Adrenal gland (tissue), 12 donors: ENCODE data around the gene TRIO. TPM values are rescaled to one million over a fixed set of nuclear protein-coding genes. Genes with fewer than 3 reads are reported as not detected.

Experiments
- DNase-seq, 7 donors: peaks; one replicate each; pipeline ENCODE4 v3.0.0-alpha.2; 2019 to 2020
- H3K27ac ChIP-seq, 5 donors: fragments of 200-600 bp; sonication (generic) in 4 of 5; 1 replicate in 3 of 5; 2 replicates in 2 of 5; pipeline versions ENCODE4 v1.5.1 to v1.8.0; 2016 to 2020; ENCODE audit warnings: mild to moderate bottlenecking in 1 of 5
- H3K27me3 ChIP-seq: fragments of 200-600 bp; 2 replicates; pipeline ENCODE4 v1.8.0; 2021
- H3K36me3 ChIP-seq, 2 donors: fragments of 200-600 bp; replicated peaks in 1 of 2; 1 replicate in 1 of 2; 2 replicates in 1 of 2; pipeline versions ENCODE4 v1.5.1 to v1.8.0; 2018 to 2022
- H3K4me1 ChIP-seq, 2 donors: fragments of 200-600 bp; replicated peaks in 1 of 2; 1 replicate in 1 of 2; 2 replicates in 1 of 2; pipeline versions ENCODE4 v1.5.1 to v1.8.0; 2018 to 2021
- H3K4me3 ChIP-seq, 4 donors: fragments of 200-600 bp; sonication (generic) in 3 of 4; one replicate each; pipeline ENCODE4 v1.5.1; 2016 to 2018
- H3K9me3 ChIP-seq, 3 donors: fragments of 200-600 bp; sonication (generic) in 1 of 3; replicated peaks in 1 of 3; 1 replicate in 2 of 3; 2 replicates in 1 of 3; pipeline versions ENCODE4 v1.5.1 to v1.8.0; 2016 to 2021
- POLR2A ChIP-seq, 2 donors: fragments of 450-650 bp; IDR thresholded peaks; one replicate each; pipeline ENCODE4 v1.6.1; 2017; ENCODE audit warnings: antibody characterized with exemption in 2 of 2, mild to moderate bottlenecking in 2 of 2, moderate library complexity in 1 of 2
- WGBS, 4 donors: extraction: QIAGEN DNeasy Blood & Tissue Kit in 2 of 4; methylation state at CpG; one replicate each; pipeline versions ENCODE4 v1.1.5 to v1.1.7; 2013 to 2017; 5-methylcytosine and 5-hydroxymethylcytosine counted together
- intact Hi-C, 2 donors: fragments of 100-400 bp; cut with DNase I; formaldehyde crosslinking; loops; one replicate each; pipeline versions ENCODE4 v1.14.1 to v1.15.0; 2022 to 2023
- polyA plus RNA-seq, 3 donors: library from polyadenylated mRNA; stranded (reverse); fragments of 200-250 nt in 2 of 3; fragments of 350-450 nt in 1 of 3; fragmentation: Illumina TruSeq in 1 of 3; extraction: RNeasy Lipid Tissue Mini Kit (QIAGEN cat#74804) in 1 of 3; gene quantifications; one replicate each; pipeline ENCODE4 v1.2.3, GENCODE V29; 2013 to 2014
- total RNA-seq, 9 donors: library from RNA; depleted of rRNA in 4 of 9; stranded (reverse); fragments of >200 nt in 4 of 9; fragments of 120-200 nt in 1 of 9; fragmentation: NEBNext Ultra II Directional in 1 of 9; extraction: Animal tissue kit (Norgen Biotek cat#: 25700) in 1 of 9; gene quantifications; one replicate each; pipeline versions ENCODE4 v1.1.0 to v1.2.4, GENCODE V29; 2013 to 2023
- TF ChIP-seq, protein P1 (sequence below), 6 experiments: fragments of 450-650 bp in 4 of 6; fragments of 200-600 bp in 2 of 6; sonication (generic) in 1 of 6; IDR thresholded peaks; 1 replicate in 5 of 6; 2 replicates in 1 of 6; pipeline versions ENCODE4 v1.5.1 to v1.8.0; 2016 to 2021; ENCODE audit warnings: antibody characterized with exemption in 6 of 6, mild to moderate bottlenecking in 2 of 6, moderate library complexity in 1 of 6
- donor health status: healthy with polysubstance abuse.
- donor health status: Bipolar disorder and iron deficiency.
- donor health status: DM: yes; HTN: yes; CAD: no.
- donor health status: DM: no; HTN: no; CAD: no.
- donor health status: DM: no; HTN: no; CAD: no.
- donor health status: DM: yes; HTN: yes; CAD: no.

Gene TRIO
- total and polyA plus RNA-seq, 12 donors, result 27.3 to 109 (median 72.4) TPM

DNA sequence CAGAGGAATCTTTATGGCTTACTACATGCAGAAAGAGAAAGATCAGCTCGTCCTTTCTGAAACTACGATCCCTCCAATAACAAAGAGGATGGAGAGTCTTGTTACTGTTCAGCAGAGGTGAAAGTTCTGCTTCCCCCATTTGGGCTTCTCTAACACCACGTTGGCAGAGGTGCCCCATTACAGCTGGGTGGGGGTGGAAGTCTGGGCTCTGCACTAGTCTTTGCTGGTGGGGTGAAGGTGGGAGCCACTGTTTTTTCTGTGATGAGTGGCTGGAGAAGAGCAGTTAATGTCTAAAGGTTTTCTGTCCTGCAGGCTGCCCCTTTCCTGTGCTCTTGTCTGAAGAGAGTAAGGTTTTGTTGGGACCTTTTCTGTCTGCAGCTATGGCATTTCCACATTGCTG lies 373.8 kb downstream of the TRIO start:
- Histone ChIP-seq H3K4me1 (no peaks in the 10 kb centered on the region), H3K9me3 (no peaks in the 10 kb centered on the region), H3K36me3 (no peaks in the 10 kb centered on the region), H3K27ac (no peak overlapping the region), H3K4me3 (no peak overlapping the region), H3K27me3 (no peaks in the 10 kb centered on the region)
- TF ChIP-seq POLR2A (IDR thresholded peaks at IDR 0.05), result no peak
- TF ChIP-seq, protein P1, sequence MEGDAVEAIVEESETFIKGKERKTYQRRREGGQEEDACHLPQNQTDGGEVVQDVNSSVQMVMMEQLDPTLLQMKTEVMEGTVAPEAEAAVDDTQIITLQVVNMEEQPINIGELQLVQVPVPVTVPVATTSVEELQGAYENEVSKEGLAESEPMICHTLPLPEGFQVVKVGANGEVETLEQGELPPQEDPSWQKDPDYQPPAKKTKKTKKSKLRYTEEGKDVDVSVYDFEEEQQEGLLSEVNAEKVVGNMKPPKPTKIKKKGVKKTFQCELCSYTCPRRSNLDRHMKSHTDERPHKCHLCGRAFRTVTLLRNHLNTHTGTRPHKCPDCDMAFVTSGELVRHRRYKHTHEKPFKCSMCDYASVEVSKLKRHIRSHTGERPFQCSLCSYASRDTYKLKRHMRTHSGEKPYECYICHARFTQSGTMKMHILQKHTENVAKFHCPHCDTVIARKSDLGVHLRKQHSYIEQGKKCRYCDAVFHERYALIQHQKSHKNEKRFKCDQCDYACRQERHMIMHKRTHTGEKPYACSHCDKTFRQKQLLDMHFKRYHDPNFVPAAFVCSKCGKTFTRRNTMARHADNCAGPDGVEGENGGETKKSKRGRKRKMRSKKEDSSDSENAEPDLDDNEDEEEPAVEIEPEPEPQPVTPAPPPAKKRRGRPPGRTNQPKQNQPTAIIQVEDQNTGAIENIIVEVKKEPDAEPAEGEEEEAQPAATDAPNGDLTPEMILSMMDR (IDR thresholded peaks at IDR 0.05), result no peak
- WGBS, 4 donors, result 24 to 33% (median 28%) methylated on average over 3 of the region's 3 CpGs
- DNase-seq, result no peak
- intact Hi-C loops, result no loop called here

DNA sequence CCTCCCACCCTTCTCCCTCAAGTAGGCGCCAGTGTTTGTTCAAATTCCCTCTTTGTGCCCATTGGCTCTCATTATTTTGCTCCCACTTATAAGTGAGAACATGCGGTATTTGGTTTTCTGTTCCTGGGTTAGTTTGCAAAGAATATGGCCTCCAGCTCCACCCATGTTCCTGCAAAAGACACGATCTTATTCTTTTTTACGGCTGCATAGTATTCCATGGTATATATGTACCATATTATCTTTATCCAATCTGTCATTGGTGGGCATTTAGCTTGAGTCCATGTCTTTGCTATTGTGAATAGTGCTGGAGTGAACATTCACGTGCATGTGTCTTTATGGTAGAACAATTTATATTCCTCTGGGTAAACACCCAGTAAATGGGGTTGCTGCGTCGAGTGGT lies 375.5 kb downstream of the TRIO start:
- Histone ChIP-seq H3K9me3 (no peaks in the 10 kb centered on the region), H3K27me3 (no peaks in the 10 kb centered on the region), H3K27ac (no peak overlapping the region), H3K4me3 (no peak overlapping the region), H3K4me1 (no peaks in the 10 kb centered on the region), H3K36me3 (no peaks in the 10 kb centered on the region)
- TF ChIP-seq, protein P1 (IDR thresholded peaks at IDR 0.05), result no peak
- no peak for TF ChIP-seq POLR2A (IDR thresholded peaks at IDR 0.05)
- intact Hi-C loops, result no loop called here
- DNase-seq, result no peak
- 91 to 95% (median 92%) methylated on average over 7 of the region's 7 CpGs for WGBS, 4 donors

DNA sequence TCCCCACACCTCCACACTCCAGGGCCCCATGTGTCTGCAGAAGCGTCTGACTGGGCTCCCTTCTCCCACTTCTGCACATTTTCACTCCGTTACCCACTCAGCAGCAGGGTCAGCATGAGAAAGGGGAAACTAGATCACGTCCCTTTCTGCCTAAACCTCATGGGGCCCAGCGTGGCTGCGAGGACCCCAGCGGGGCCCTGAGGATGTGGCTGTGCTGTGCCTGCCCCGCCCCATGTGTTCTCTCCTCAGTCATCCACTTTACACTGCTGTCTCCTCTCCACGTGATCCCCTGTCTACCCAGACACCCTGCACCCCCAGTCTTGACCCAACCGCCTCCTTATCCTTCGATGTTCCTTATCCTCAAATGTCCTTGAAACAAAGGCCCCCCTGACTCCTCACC lies 378.6 kb downstream of the TRIO start:
- TF ChIP-seq, protein P1 (IDR thresholded peaks at IDR 0.05), result no peak
- TF ChIP-seq POLR2A (IDR thresholded peaks at IDR 0.05), result no peak
- Histone ChIP-seq H3K4me3 (no peak overlapping the region), H3K9me3 (no peaks in the 10 kb centered on the region), H3K36me3 (no peaks in the 10 kb centered on the region), H3K4me1 (no peaks in the 10 kb centered on the region), H3K27ac (no peak overlapping the region), H3K27me3 (no peaks in the 10 kb centered on the region)
- WGBS, 4 donors, result 82 to 89% (median 84%) methylated on average over 10 of the region's 10 CpGs
- intact Hi-C loops, result no loop called here
- DNase-seq, result no peak

DNA sequence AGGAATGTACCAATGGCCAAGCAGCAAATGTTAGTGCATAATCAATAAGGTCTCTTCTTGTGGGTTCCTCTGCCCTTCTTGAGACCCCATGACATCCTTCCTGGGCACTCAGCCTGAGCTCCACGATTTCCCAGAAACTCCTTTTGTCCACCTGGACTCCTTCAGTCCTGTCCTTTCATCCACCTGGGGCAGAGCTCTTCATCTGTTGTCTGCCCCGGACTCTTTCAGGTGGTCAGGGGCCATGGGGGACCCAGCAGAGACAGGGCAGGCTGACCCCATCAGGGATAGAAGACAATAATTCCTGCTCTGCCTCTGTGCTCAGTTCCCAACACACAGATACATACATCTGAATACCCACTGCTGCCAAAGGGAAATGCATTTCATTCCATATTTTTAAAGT lies 379.6 kb downstream of the TRIO start:
- WGBS, 4 donors, result 79 to 87% (median 84%) methylated on average over 2 of the region's 2 CpGs
- no peaks in the 10 kb centered on the region for H3K4me1 ChIP-seq
- H3K27me3 ChIP-seq, result no peaks in the 10 kb centered on the region
- H3K36me3 ChIP-seq, result no peaks in the 10 kb centered on the region
- H3K4me3 ChIP-seq, result no peak overlapping the region
- H3K27ac ChIP-seq, result no peak overlapping the region
- intact Hi-C loops, result no loop called here
- DNase-seq, result no peak
- H3K9me3 ChIP-seq, result no peaks in the 10 kb centered on the region
- TF ChIP-seq, protein P1 (IDR thresholded peaks at IDR 0.05), result no peak
- no peak for TF ChIP-seq POLR2A (IDR thresholded peaks at IDR 0.05)
